ENCODE measurements around the gene VTI1A.

DNA sequence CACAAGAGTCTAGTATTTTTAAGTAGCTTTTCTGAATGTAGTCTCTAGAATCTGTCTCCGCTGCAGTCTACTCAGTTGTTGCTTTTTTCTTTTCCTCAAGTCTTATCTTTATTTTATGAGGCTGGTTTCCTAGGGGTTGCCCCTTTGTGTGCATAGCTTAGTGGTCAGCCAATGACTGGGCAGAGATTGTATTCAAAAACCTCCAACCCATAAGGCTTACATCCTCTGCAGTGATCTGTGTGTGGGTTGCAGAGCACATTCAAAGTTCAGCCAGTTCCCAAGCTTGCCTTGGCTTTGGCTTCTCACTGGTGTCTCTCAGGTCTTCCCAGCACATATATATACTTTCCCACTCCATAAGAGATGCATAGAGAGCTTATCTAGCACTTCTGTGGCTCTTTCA lies 343.0 kb downstream of the VTI1A start:
- TF ChIP-seq, protein P1, sequence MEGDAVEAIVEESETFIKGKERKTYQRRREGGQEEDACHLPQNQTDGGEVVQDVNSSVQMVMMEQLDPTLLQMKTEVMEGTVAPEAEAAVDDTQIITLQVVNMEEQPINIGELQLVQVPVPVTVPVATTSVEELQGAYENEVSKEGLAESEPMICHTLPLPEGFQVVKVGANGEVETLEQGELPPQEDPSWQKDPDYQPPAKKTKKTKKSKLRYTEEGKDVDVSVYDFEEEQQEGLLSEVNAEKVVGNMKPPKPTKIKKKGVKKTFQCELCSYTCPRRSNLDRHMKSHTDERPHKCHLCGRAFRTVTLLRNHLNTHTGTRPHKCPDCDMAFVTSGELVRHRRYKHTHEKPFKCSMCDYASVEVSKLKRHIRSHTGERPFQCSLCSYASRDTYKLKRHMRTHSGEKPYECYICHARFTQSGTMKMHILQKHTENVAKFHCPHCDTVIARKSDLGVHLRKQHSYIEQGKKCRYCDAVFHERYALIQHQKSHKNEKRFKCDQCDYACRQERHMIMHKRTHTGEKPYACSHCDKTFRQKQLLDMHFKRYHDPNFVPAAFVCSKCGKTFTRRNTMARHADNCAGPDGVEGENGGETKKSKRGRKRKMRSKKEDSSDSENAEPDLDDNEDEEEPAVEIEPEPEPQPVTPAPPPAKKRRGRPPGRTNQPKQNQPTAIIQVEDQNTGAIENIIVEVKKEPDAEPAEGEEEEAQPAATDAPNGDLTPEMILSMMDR (IDR thresholded peaks at IDR 0.05), result no peak
- no peak for TF ChIP-seq POLR2A (IDR thresholded peaks at IDR 0.05)
